M059J (cell line): ENCODE measurements around the gene IL10. TPM values are rescaled to one million over a fixed set of nuclear protein-coding genes. Genes with fewer than 3 reads are reported as not detected.

ENCODE experiments used
- DNase-seq: peaks from one replicate; pipeline ENCODE4 v3.0.0-alpha.2; 2012; ENCODE audit warnings: low read depth
- total RNA-seq: library from RNA; depleted of rRNA; stranded (reverse); fragments of >200 nt; shearing (Covaris generic); gene quantifications from 2 replicates; pipeline ENCODE4 v1.2.3, GENCODE V29; 2014; rRNA removed

IL10 gene
- total RNA-seq, 1 experiment from 2014 or later, result not detected

DNA sequence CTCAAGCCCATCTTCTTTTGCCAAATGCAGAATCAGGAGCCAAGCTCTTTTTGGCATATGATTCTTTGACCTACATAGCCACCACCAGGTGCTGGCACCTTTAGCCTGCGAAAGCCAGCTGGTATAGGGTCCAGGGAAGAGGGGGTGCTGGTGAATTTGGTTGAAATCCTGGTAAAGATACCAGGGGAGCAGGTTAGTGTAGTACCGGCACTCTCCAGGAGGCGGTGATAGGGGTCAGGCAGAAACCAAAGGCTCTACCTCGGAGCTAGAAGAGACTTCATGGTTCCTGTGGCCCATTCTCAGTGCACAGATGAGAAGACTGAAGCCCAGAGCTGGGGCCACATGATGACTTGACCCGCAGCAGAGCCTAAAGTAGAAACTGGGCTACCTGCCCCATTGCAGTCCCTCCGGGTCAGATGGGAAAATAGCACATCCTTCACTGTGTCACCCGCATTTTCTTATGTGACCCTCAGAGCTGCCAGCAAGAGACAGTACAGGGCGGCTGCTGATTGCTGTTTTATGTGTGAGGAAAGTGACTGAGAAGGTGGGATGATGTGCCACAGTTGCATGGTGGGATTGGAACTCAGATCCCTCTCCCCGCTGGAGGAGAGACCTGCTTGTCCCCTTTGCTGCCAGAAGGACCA lies 37.7 kb downstream of the IL10 start:
- peak; percentile 38 for DNase-seq

DNA sequence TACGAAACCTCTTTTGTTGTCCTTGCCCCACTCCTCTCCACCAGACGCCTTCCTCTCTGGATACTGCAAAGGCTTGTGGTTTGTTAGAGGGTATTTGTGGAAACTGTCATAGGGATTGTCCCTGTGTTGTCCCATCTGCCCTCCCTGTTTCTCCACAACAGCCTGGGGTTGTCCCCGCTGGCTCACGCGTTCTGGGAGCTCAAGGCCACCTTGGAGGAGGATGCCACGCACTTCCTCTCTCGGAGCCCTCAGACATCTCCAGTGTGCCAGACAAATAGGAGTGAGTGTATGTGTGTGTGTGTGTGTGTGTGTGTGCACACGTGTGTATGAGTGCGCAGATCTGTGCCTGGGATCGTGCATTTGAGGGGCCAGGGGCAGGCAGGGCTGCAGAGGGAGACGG lies 39.3 kb downstream of the IL10 start:
- no peak for DNase-seq

DNA sequence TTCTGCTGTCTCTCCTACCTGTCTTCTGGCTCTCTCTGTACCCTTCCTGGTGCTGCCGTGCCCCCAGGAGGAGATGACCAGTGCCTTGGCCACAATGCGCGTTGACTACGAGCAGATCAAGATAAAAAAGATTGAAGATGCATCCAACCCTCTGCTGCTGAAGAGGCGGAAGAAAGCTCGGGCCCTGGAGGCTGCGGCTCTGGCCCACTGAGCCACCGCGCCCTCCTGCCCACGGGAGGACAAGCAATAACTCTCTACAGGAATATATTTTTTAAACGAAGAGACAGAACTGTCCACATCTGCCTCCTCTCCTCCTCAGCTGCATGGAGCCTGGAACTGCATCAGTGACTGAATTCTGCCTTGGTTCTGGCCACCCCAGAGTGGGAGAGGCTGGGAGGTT lies 39.8 kb downstream of the IL10 start:
- DNase-seq, result no peak

DNA sequence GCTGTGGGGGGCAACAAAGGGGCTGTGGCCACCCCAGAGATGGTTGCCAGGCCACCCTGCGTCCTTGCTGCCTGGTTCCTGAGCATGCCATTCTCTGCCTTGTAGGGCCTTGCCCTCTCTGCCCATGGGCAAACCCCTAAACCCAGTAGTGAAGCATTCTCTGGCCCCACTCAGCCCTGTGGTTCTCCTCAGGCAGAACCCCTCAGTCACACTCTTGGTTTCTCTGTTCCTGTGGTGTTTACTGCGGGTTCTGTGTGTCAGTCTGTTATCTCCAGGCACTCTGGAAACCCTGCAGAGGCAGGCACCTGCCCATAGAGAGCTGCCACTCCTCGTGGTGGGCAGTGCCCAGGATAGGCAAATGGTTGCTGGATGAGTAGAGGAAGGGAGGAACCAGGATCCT lies 42.8 kb downstream of the IL10 start:
- no peak for DNase-seq

DNA sequence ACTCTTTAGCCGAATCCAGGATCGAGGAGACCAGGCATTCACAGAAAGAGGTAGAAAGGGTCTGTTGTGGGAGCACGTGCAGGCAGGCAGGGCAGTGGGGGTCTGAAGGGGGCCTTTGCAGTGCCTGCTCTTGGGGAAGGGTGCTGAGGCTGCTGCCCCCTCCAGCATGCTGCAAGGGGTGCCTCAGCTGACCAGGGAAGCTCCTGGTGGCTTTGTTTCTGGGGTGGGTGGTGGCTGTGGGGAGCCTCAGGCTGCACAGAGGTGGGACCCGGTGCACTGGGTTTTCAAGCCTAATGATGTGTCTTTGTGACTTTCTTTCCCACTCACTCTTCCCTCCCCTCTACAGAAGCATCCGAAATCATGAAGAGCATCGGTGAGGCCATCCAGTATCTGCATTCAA lies 43.2 kb downstream of the IL10 start:
- no peak for DNase-seq

DNA sequence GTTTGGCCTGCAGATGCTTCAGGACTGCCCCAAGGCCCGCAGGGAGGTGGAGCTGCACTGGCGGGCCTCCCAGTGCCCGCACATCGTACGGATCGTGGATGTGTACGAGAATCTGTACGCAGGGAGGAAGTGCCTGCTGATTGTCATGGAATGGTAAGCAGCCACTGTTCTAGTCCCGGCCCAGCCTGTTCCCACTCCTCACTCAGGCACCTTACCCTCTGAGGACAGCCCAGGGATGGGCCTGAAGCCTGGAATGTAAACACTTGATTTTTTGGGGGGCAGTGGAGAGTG lies 43.7 kb downstream of the IL10 start:
- no peak for DNase-seq

DNA sequence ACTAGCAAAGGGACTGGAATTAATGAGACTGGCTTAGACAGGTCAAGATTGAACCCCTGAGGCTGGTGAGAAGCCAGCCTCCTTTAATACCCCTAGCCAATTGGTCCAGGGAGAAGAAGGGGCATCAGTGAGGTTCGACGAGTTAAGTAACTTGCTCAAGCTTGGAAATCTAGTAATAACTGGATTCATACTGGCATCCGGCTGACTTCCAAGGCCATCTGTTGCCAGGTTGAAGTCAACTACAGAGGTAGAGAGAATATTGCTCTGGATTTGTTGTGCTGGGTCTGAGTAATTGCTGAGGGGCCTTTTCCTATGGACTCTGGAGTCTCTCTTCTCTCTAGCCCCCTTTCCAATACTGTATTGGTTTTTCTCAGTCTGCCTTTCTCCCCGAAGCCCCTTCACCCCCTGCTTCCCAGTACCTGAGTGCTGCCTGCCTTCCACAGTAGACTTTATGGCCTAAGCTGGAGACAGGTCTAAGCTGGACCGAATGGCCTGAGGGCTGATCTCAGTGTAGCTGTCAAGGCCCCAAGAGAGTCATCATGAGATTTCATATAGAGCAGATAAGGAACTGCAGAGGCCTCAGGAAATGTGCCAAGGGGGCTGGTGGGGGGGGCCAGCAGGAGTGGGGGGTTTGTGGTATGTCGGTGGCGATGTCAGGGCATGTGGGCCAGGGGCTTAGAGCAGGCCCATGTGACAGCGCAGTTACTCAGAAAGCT lies 44.2 kb downstream of the IL10 start:
- DNase-seq, result no peak

DNA sequence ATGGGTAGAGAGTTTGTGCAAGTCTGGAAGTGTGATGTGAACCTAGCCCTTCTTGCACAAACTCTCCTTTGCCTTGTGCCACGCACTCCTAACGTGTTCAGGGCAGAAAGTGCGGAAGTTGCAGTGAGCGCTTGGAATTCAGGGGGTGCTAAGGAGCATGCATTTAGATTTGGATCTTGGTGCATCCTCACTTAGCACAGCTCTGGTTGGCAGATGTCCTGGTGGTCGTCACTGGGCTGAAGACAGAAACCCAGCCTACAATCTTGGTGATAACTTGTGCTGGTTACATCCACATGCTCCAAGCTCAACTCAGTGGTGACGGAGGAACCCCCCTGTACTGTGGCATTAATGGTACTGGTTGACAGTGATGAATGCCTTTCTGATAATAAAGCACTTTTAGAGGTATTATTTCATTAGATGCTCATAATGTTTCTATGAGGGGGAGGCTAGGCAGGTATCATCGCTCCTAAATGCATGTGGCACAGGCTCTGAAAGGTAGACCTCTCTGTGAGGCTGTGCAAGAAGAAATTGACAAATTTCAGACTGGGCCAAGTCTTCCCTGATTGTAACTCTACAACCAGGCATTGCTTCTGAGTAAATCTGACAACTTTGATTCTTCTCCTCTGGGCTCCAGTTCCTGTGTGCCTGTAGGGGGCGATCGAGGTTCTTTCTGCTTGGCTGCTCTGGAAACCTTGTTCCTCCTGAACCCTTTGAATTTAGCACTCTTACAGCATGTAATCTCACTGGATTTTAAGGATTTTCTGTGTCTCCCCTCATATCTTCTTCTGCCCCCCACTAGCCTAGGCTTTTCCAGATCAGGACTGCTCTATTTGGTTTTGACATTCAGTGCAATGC lies 47.0 kb downstream of the IL10 start:
- DNase-seq, result peak; percentile 52

DNA sequence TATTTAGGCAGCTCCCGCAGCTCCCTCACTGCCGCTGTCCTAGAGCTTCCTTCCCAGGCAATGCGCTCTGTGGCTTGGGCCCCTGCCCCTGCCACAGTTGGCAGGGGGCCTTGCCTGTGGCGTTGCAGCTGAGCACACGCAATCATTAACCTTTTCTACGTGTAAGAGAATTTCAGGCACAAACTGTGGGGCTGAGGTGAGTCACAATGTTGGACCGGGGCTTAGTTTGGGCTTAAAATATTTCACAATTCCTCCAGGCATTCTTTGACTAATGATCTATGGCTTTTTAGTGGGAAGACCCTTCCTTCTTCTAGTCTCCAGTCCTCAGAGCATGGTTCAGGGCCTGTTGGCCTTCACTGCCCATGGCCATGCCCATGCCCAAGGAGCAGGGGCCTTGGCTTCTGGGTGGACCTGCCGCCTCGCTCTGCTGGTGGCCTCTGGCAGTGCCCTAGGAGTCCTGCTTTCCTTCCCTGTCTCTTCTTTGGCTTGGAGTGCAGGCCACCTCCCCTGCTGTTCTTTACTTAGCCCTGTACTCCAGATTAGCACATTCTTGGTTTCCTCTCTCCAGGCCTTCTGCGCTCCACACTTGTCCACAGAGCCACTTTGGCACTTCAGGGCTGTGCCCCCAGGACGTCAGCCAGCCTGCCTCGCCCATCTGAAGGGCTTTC lies 48.4 kb downstream of the IL10 start:
- peak; percentile 96 for DNase-seq

DNA sequence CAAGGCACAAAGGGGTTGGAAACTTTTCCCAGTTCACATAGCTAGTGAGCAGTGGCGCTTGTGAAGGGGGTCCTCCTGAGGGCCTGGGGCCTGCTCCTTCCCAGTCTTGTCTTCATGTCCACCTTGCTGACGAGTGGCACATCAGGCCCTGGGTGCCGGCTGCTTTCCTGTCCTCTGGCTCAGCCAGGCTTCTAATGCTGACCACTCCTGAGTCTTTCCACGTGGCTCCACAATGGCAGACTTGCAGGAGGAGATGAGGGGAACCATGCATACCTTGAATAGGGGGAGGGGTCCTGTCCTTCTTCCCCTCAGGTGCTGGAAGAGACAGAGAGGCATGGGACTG lies 48.9 kb downstream of the IL10 start:
- no peak for DNase-seq

DNA sequence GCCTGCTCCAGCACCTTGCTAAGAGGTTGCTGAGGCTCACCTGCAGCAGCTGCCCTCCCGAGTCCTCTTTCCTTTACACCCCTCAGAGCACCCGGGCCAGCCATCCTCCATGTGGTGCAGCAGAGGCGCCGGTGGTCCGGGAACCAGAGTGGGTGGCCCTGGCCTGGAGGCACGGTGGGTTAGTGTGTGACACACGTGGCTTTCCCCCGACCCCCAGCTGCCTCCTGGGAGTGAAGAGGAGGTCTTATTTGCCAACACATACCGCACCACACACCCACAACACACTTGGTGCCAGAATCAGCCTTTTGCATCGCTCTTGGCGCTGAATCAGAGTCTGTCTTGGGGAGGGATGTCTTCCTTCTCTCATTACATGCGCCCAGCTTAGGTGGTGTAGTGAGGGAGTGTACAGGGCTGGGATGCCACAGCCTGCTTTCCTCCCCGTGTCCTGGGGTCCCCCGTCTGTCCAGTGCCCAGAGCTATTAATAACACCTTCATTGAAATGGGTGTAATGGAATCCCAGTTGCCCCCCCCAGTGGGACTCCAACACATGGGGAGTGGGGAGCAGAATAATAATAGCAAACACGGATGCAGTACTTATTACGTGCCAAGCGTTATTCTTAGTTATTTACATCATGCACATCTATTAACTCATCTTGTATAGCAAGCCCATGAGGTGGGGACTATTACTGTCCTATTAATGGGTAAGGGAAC lies 49.4 kb downstream of the IL10 start:
- DNase-seq, result peak; percentile 73

DNA sequence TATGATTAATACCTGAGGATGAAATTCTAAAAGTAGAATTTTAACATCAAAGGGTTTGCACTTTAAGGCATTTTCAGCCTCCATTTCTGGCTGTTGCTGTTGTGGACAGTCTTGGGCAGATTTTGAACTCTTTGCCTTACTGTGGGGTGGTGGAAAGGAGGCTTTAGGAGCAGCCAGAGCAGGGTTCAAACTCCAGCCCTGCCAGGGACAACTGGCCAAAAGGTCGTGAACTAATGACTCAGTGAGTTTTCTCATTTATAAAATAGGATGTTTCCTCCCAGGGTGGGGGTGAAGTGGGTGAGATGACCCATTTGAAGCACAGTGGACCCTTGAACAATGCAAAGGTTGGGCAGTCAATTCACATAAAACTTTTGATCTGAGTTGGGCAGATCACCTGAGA lies 50.8 kb downstream of the IL10 start:
- no peak for DNase-seq

DNA sequence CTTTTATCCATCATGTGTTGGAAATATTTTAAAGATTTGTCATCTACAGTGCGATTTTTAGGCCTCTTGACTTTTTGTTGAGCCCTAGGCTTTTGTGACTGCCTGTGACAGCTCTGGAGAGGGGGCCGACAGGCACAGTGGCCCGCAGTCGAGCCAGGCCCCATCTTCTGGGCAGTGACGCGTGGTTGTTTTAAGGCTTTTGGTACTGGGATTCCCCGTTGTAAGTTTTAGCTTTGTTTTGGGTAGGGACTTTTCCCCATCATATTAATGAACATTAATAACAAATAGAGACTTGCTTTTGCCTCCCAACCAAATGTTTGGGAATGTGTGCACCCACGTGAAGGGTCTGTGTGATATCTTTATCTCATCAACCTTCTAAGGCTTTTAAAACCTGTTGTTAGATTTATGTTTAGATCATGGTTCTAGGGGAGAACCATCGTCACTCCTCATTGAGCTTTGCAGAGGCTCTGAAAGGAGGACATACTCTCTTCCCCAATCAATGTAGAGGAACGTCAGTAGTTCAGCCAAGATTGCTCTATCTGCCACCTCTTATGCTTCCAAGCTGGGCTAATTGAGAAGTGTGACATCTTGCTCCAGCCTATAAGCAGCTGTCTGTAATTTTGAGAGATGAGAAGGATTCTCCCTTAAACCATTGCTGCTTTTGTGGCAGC lies 53.0 kb downstream of the IL10 start:
- DNase-seq, result no peak

DNA sequence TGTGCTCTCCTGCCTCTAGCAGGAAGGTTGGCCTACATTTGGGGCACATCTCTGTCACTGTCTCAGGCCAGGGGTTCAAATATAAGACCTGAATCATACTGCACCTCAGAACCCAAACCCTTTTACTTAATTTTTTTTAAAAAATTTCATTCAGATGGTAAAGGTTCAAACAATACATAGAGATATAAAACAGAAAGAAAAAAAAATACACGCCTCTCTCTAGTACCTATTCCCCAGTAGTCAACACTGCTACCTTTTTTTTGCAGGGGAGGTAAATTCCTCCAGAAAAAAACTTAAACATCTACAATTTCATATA lies 54.7 kb downstream of the IL10 start:
- no peak for DNase-seq

Other genes with a start within 250 kb of the IL10 start
- 34.7 and 39.0 TPM in 2 replicates for gene EIF2D, start 160.0 kb downstream of the IL10 start, total RNA-seq
- gene DYRK3, start 137.0 kb downstream of the IL10 start, total RNA-seq, result 21.9 and 22.3 TPM in 2 replicates
- 28.8 and 55.8 TPM in 2 replicates for gene MAPKAPK2, start 87.6 kb downstream of the IL10 start, total RNA-seq
- not detected in 2 replicates for gene IL19, start 1.7 kb downstream of the IL10 start, total RNA-seq
- not detected in 2 replicates for gene IL20, start 93.1 kb upstream of the IL10 start, total RNA-seq
- 1.3 and 1.8 TPM in 2 replicates for gene IL24, start 124.9 kb upstream of the IL10 start, total RNA-seq
- gene FCMR, start 149.4 kb upstream of the IL10 start, total RNA-seq, result 0.34 and 3.5 TPM in 2 replicates
- gene PIGR, start 174.0 kb upstream of the IL10 start, total RNA-seq, result 0.10 TPM in 1 of 2 replicates, not detected in the other
- not detected in 2 replicates for gene FCAMR, start 198.0 kb upstream of the IL10 start, total RNA-seq